GM12878 (cell line): Measurements from ENCODE around the gene ARID3A. TPM values are rescaled to one million over a fixed set of nuclear protein-coding genes. Genes with fewer than 3 reads are reported as not detected.
A peak's percentile ranks its signal among the peaks of the same experiment; 100 is the strongest.

Source experiments
- ATAC-seq: fragments of 200-7000 bp; cut with Tn5 transposase; 3 replicates; pipeline ENCODE4 v1.9.1; 2020; ENCODE audit warnings: mild to moderate bottlenecking, moderate library complexity
- BruUV-seq: library from RNA; stranded (reverse); fragments of 400-500 nt; replicated peaks from 2 replicates; lab custom pipeline; 2021; lab: Mats Ljungman, UMichigan
- CTCF ChIA-PET: fragments of 300-600 bp; sonication (Branson Sonifier 250); formaldehyde crosslinking; extraction: SDS; loops from one replicate; lab custom pipeline; 2021; ENCODE audit warnings: inconsistent platforms; lab: Yijun Ruan, JAX
- POLR2A ChIA-PET: fragments of 350-600 bp; formaldehyde crosslinking; extraction: SDS; loops from one replicate; lab custom pipeline; 2021; ENCODE audit warnings: inconsistent platforms; lab: Charles Lee
- RAD21 ChIA-PET: fragments of 300-600 bp; sonication (Branson Sonifier 250); formaldehyde crosslinking; loops from one replicate; lab custom pipeline; 2023; ENCODE audit warnings: antibody characterized with exemption; ENCODE audit not compliant: unreplicated experiment; lab: Charles Lee
- SMC1A ChIA-PET: fragments of 300-600 bp; sonication (Branson Sonifier 250); formaldehyde crosslinking; loops from one replicate; lab custom pipeline; 2023; ENCODE audit not compliant: unreplicated experiment, uncharacterized antibody; lab: Charles Lee
- DNase-seq: peaks from one replicate; pipeline ENCODE4 v3.0.0-alpha.2; 2011; ENCODE audit warnings: low read depth, low spot score
- FAIRE-seq: peaks from 3 replicates; lab custom pipeline; 2011; peaks lifted over from hg19 to GRCh38; lab: Jason Lieb, UNC
- H2AFZ ChIP-seq: 2 replicates; pipeline ENCODE4 v1.6.0; 2011; ENCODE audit warnings: low read depth, low read length, control low read depth; ENCODE audit not compliant: control insufficient read depth
- H3K27ac ChIP-seq: 2 replicates; pipeline ENCODE4 v1.5.1; 2011; ENCODE audit warnings: control low read depth; ENCODE audit not compliant: control insufficient read depth, insufficient read depth
- H3K27me3 ChIP-seq, 2 experiments: replicated peaks in 1 of 2; 2 replicates each; pipeline versions ENCODE4 v1.6.0 to v1.6.1; 2011; ENCODE audit warnings: low read length in 1 of 2; ENCODE audit not compliant: control insufficient read depth in 2 of 2, insufficient read depth in 2 of 2
- H3K36me3 ChIP-seq, 2 experiments: 2 replicates each; pipeline ENCODE4 v1.5.1; 2011; ENCODE audit warnings: low read length in 1 of 2; ENCODE audit not compliant: control insufficient read depth in 2 of 2, insufficient read depth in 2 of 2
- H3K4me1 ChIP-seq: 2 replicates; pipeline ENCODE4 v1.6.1; 2011; ENCODE audit warnings: mild to moderate bottlenecking, low read length, moderate library complexity, mixed read lengths; ENCODE audit not compliant: control insufficient read depth, insufficient read depth
- H3K4me2 ChIP-seq: 2 replicates; pipeline ENCODE4 v1.6.0; 2011; ENCODE audit warnings: control low read depth; ENCODE audit not compliant: control insufficient read depth, insufficient read depth
- H3K4me3 ChIP-seq: fragments of 200-600 bp; sonication (generic); 2 replicates; pipeline ENCODE4 v1.5.1; 2016
- H3K79me2 ChIP-seq: 2 replicates; pipeline ENCODE4 v1.6.0; 2011; ENCODE audit warnings: low read length; ENCODE audit not compliant: control insufficient read depth, insufficient read depth
- H3K9ac ChIP-seq: 2 replicates; pipeline ENCODE4 v1.8.0; 2011; ENCODE audit warnings: low read length, control low read depth, mixed read lengths; ENCODE audit not compliant: control insufficient read depth, insufficient read depth
- H3K9me3 ChIP-seq: replicated peaks from 3 replicates; pipeline ENCODE4 v1.5.1; 2011; ENCODE audit warnings: mild to moderate bottlenecking, low read length; ENCODE audit not compliant: control insufficient read depth, insufficient read depth
- H4K20me1 ChIP-seq: 2 replicates; pipeline ENCODE4 v1.6.0; 2011; ENCODE audit not compliant: control insufficient read depth, insufficient read depth
- E2F4 ChIP-seq: IDR thresholded peaks from 2 replicates; pipeline ENCODE4 v1.6.1; 2012; ENCODE audit warnings: low read depth, low read length, improper control_type of control experiment
- IKZF1 ChIP-seq: fragments of 450-650 bp; conservative IDR thresholded peaks from 2 replicates; pipeline ENCODE4 v1.6.1; 2017; ENCODE audit warnings: antibody characterized with exemption, mild to moderate bottlenecking
- POLR2A ChIP-seq: IDR thresholded peaks from 2 replicates; pipeline ENCODE4 v1.6.1; 2011; ENCODE audit warnings: low read depth, mild to moderate bottlenecking, low read length
- SREBF1 ChIP-seq: IDR thresholded peaks from 2 replicates; pipeline ENCODE4 v1.6.1; 2012; ENCODE audit warnings: mild to moderate bottlenecking, low read length
- STAT3 ChIP-seq: IDR thresholded peaks from 2 replicates; pipeline ENCODE4 v1.6.1; 2011; ENCODE audit warnings: low read depth, low read length, improper control_type of control experiment
- TBL1XR1 ChIP-seq: IDR thresholded peaks from 2 replicates; pipeline ENCODE4 v1.6.1; 2012; ENCODE audit warnings: low read depth, low read length, improper control_type of control experiment
- TCF3 ChIP-seq: IDR thresholded peaks from 2 replicates; pipeline ENCODE4 v1.6.1; 2012; ENCODE audit warnings: low read depth, mild to moderate bottlenecking, low read length, borderline replicate concordance; ENCODE audit not compliant: insufficient read depth
- ZNF24 ChIP-seq: fragments of 450-650 bp; IDR thresholded peaks from 2 replicates; pipeline ENCODE4 v1.6.1; 2017; ENCODE audit warnings: antibody characterized with exemption, mild to moderate bottlenecking
- WGBS: methylation state at CpG from one replicate; pipeline ENCODE4 v1.1.6; 2016; ENCODE audit warnings: low lambda C conversion rate; ENCODE audit not compliant: insufficient replicate concordance, insufficient coverage; ENCODE audit errors: missing lambda C conversion rate; 5-methylcytosine and 5-hydroxymethylcytosine counted together
- in situ Hi-C: fragments of 300-500 bp; cut with MboI; formaldehyde crosslinking; loops from 9 replicates; pipeline ENCODE4 v1.14.3; 2018; ENCODE audit warnings: mixed read lengths
- intact Hi-C: fragments of 100-400 bp; cut with micrococcal nuclease; formaldehyde crosslinking; loops from one replicate; pipeline ENCODE4 v1.14.2; 2022; ENCODE audit not compliant: unreplicated experiment
- polyA plus RNA-seq, 11 experiments: library from polyadenylated mRNA; depleted of rRNA in 4 of 11; unstranded in 6 of 11; stranded (reverse) in 5 of 11; fragments of >200 nt; fragmentation: Nextera tagmentation in 4 of 11; fragmentation: Illumina TruSeq in 1 of 11; extraction: Ambion mirVana in 4 of 11; extraction: Trizol in 1 of 11; gene quantifications; 1 replicate in 1 of 11; 2 replicates in 10 of 11; pipeline versions ENCODE4 v1.2.1 to v1.2.3, GENCODE V29; 2011 to 2016; ENCODE audit warnings: inconsistent platforms in 2 of 11, missing spikeins in 2 of 11, low read depth in 1 of 11
- total RNA-seq, 4 experiments: library from RNA; depleted of rRNA in 3 of 4; stranded (reverse); fragments of >200 nt in 3 of 4; fragmentation: Illumina TruSeq in 1 of 4; extraction: Trizol in 1 of 4; gene quantifications; 2 replicates each; pipeline versions ENCODE4 v1.2.1 to v1.2.3, GENCODE V29; 2013 to 2021

The ARID3A gene
- total and polyA plus RNA-seq, 10 of the 15 experiments (the other 5 are each of a cell fraction or from before 2014, with no cell fraction given), result 0.76 to 70.0 (median 16.7) TPM

- Histone ChIP-seq H3K9ac (no peak overlapping the region), H3K9me3 (no peaks in the 10 kb centered on the region), H3K79me2 (peaks cover 29% of the 10 kb centered on the region), H3K4me1 (peaks cover 15% of the 10 kb centered on the region), H3K36me3 (peaks cover 3 to 39% of the 10 kb centered on the region in 2 experiments; a peak in 3 of 4 replicates), H3K4me3 (no peak overlapping the region), H3K27ac (no peak overlapping the region), H3K4me2 (no peak overlapping the region), H2AFZ (no peak overlapping the region), H3K27me3 (no peaks in the 10 kb centered on the region), H4K20me1 (no peaks in the 10 kb centered on the region; the same call in 1 of the 2 replicates)
- ATAC-seq (no peak), DNase-seq (no peak), FAIRE-seq (no peak)
- 90% methylated on average over 17 of the region's 18 CpGs for WGBS
- no TSS peak for BruUV-seq
- CTCF ChIA-PET, result no interaction called here
- RAD21 ChIA-PET, result interaction anchor here (0.9 kb wide), 1 partner anchor 9 kb away, joined by 3 read pairs; no protein-coding TSS in a partner anchor
- intact Hi-C loops (no loop called here), in situ Hi-C loops (no loop called here)
- SMC1A ChIA-PET, result no interaction called here
- TF ChIP-seq E2F4, result no peak
- TF ChIP-seq TBL1XR1, result no peak
- TF ChIP-seq SREBF1, result no peak
- TF ChIP-seq TCF3, result no peak
- no peak for TF ChIP-seq ZNF24
- TF ChIP-seq IKZF1, result no peak
- TF ChIP-seq STAT3, result no peak
- 0 out of 2 replicates have a peak, but pooled peaks have one; percentile 23 for TF ChIP-seq POLR2A
- POLR2A ChIA-PET, result no interaction called here
Measured at GRCh38 chr19:1012334-1012733, 86.5 kb downstream of the ARID3A start.
